ENCODE measurements around the gene ARHGAP25. TPM values are rescaled to one million over a fixed set of nuclear protein-coding genes. Genes with fewer than 3 reads are reported as not detected.

Gene ARHGAP25
- polyA plus RNA-seq, 3 donors = 20.8 to 56.8 (median 36.3) TPM

- TF ChIP-seq, protein P1, sequence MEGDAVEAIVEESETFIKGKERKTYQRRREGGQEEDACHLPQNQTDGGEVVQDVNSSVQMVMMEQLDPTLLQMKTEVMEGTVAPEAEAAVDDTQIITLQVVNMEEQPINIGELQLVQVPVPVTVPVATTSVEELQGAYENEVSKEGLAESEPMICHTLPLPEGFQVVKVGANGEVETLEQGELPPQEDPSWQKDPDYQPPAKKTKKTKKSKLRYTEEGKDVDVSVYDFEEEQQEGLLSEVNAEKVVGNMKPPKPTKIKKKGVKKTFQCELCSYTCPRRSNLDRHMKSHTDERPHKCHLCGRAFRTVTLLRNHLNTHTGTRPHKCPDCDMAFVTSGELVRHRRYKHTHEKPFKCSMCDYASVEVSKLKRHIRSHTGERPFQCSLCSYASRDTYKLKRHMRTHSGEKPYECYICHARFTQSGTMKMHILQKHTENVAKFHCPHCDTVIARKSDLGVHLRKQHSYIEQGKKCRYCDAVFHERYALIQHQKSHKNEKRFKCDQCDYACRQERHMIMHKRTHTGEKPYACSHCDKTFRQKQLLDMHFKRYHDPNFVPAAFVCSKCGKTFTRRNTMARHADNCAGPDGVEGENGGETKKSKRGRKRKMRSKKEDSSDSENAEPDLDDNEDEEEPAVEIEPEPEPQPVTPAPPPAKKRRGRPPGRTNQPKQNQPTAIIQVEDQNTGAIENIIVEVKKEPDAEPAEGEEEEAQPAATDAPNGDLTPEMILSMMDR (IDR thresholded peaks at IDR 0.05) = no peak
- no peak overlapping the region for H3K4me2 ChIP-seq (replicated peaks; ENCODE audit: extremely low read depth, low read length, poor library complexity, severe bottlenecking)
- no peak overlapping the region for H3K4me3 ChIP-seq (replicated peaks in 1 of 3; ENCODE audit: low read depth in 2 of 3, low read length in 3 of 3)
- H3K9me3 ChIP-seq (replicated peaks in 1 of 2; ENCODE audit: control insufficient read depth in 1 of 2, insufficient read depth in 1 of 2, low read length in 2 of 2) = no peaks in the 10 kb centered on the region
- Mint-ChIP-seq H3K4me1 (peaks cover 48% of the 10 kb centered on the region), H3K36me3 (peaks cover 59 to 64% of the 10 kb centered on the region in 2 donors), H3K9me3 (no peaks in the 10 kb centered on the region), H3K4me3 (no peak overlapping the region), H3K27ac (peak overlapping the region in 1 of 7 donors; percentile 74), H3K27me3 (ENCODE audit: low read depth in 3 of 3) (no peaks in the 10 kb centered on the region)
- intact Hi-C loops (cut with micrococcal nuclease) = no loop called here
- H3K27ac ChIP-seq (ENCODE audit: low read depth in 1 of 2, low read length in 2 of 2) = no peak overlapping the region
- H3K79me2 ChIP-seq (ENCODE audit: insufficient read depth, low read length) = peaks cover 100% of the 10 kb centered on the region
- peaks cover 17 to 67% of the 10 kb centered on the region in 2 donors for H3K36me3 ChIP-seq (replicated peaks in 1 of 2; ENCODE audit: control insufficient read depth in 1 of 2, insufficient read depth in 2 of 2, low read length in 2 of 2)
- no peak overlapping the region for H3K9ac ChIP-seq (ENCODE audit: insufficient read depth, low read length, poor library complexity, severe bottlenecking)
- H4K20me1 ChIP-seq (ENCODE audit: insufficient read depth, low read length) = peaks cover 13% of the 10 kb centered on the region
- peaks cover 21 to 27% of the 10 kb centered on the region in 2 donors for H3K4me1 ChIP-seq (ENCODE audit: control insufficient read depth in 1 of 2, insufficient read depth in 2 of 2, low read length in 2 of 2)
- no peak for DNase-seq
- no peaks in the 10 kb centered on the region for H3K27me3 ChIP-seq (ENCODE audit: control insufficient read depth in 2 of 2, insufficient read depth in 2 of 2, low read length in 2 of 2)
- no peak overlapping the region for H2AFZ ChIP-seq (ENCODE audit: insufficient read depth, low read depth, low read length, poor library complexity, severe bottlenecking)
Observed at GRCh38 chr2:68755071-68755470, 20.5 kb downstream of the ARHGAP25 start.

DNA sequence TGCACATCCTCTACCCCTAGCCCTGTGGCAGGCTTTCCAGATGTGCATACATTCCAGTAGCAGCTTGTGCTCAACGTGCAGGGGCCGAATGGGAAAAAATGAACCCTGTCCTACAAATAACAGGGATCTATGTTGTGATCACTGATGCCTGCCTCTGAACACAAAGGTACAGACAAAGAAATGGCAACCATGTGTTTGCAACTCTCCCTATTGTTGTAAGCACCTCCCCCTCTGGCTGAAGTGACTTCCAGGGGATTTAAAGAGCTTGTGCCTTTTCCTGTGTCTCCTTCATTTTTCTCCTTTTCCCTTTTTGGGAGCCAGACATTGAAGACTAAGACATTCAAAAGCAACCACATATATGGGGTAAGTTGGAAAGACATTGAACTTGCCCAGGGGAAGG, 21.6 kb downstream of the ARHGAP25 start:
- peaks cover 17 to 56% of the 10 kb centered on the region in 2 donors for H3K36me3 ChIP-seq (replicated peaks in 1 of 2; ENCODE audit: control insufficient read depth in 1 of 2, insufficient read depth in 2 of 2, low read length in 2 of 2)
- H3K4me1 Mint-ChIP-seq = peaks cover 46% of the 10 kb centered on the region
- peaks cover 100% of the 10 kb centered on the region for H3K79me2 ChIP-seq (ENCODE audit: insufficient read depth, low read length)
- no peak overlapping the region for H3K4me3 ChIP-seq (replicated peaks in 1 of 3; ENCODE audit: low read depth in 2 of 3, low read length in 3 of 3)
- WGBS (ENCODE audit: insufficient coverage) = no CpG with 5 or more reads among the region's 2 CpGs
- H3K9me3 Mint-ChIP-seq = no peaks in the 10 kb centered on the region
- peaks cover 21 to 28% of the 10 kb centered on the region in 2 donors for H3K4me1 ChIP-seq (ENCODE audit: control insufficient read depth in 1 of 2, insufficient read depth in 2 of 2, low read length in 2 of 2)
- no peak overlapping the region for H3K9ac ChIP-seq (ENCODE audit: insufficient read depth, low read length, poor library complexity, severe bottlenecking)
- H3K4me3 Mint-ChIP-seq = no peak overlapping the region
- no peak overlapping the region for H3K4me2 ChIP-seq (replicated peaks; ENCODE audit: extremely low read depth, low read length, poor library complexity, severe bottlenecking)
- peak overlapping the region in 1 of 7 donors; percentile 38 for H3K27ac Mint-ChIP-seq
- intact Hi-C loops (cut with micrococcal nuclease) = no loop called here
- H2AFZ ChIP-seq (ENCODE audit: insufficient read depth, low read depth, low read length, poor library complexity, severe bottlenecking) = no peak overlapping the region
- DNase-seq = no peak
- H3K9me3 ChIP-seq (replicated peaks in 1 of 2; ENCODE audit: control insufficient read depth in 1 of 2, insufficient read depth in 1 of 2, low read length in 2 of 2) = no peaks in the 10 kb centered on the region
- TF ChIP-seq, protein P1 (IDR thresholded peaks at IDR 0.05) = no peak
- H3K27me3 Mint-ChIP-seq (ENCODE audit: low read depth in 3 of 3) = no peaks in the 10 kb centered on the region
- peaks cover 9% of the 10 kb centered on the region for H4K20me1 ChIP-seq (ENCODE audit: insufficient read depth, low read length)
- H3K27me3 ChIP-seq (ENCODE audit: control insufficient read depth in 2 of 2, insufficient read depth in 2 of 2, low read length in 2 of 2) = no peaks in the 10 kb centered on the region
- H3K27ac ChIP-seq (ENCODE audit: low read depth in 1 of 2, low read length in 2 of 2) = no peak overlapping the region
- peaks cover 55 to 57% of the 10 kb centered on the region in 2 donors for H3K36me3 Mint-ChIP-seq

All from CD14-positive monocyte (primary cell).